D721Med (cell line): ENCODE data around the gene SORL1.

Source experiments
- DNase-seq: peaks from one replicate; pipeline ENCODE4 v3.0.0; 2011; ENCODE audit warnings: low spot score; ENCODE audit not compliant: insufficient read length
- FAIRE-seq: peaks from 2 replicates; lab custom pipeline; 2011; peaks lifted over from hg19 to GRCh38; lab: Jason Lieb, UNC
- CTCF ChIP-seq: IDR thresholded peaks from 2 replicates; pipeline ENCODE4 v1.5.1; 2012; ENCODE audit warnings: mild to moderate bottlenecking, control low read depth; ENCODE audit not compliant: insufficient read depth; ENCODE audit errors: missing control alignments

SORL1 gene

GRCh38 chr11:121419836-121420235 lies 32.3 kb upstream of the SORL1 start:
- FAIRE-seq (no peak), DNase-seq (no peak)
- TF ChIP-seq CTCF, result no peak

GRCh38 chr11:121420398-121420797 lies 31.7 kb upstream of the SORL1 start:
- no peak for DNase-seq
- FAIRE-seq, result no peak

GRCh38 chr11:121421149-121421901 lies 30.8 kb upstream of the SORL1 start:
- no peak for DNase-seq
- no peak for FAIRE-seq

More at GRCh38 chr11:121420398-121420797, 31.7 kb upstream of the SORL1 start:
- no peak for TF ChIP-seq CTCF

GRCh38 chr11:121422675-121423074 lies 29.4 kb upstream of the SORL1 start:
- DNase-seq (no peak), FAIRE-seq (no peak)
- TF ChIP-seq CTCF, result no peak

More at GRCh38 chr11:121421149-121421901, 30.8 kb upstream of the SORL1 start:
- no peak for TF ChIP-seq CTCF

GRCh38 chr11:121425828-121426227 lies 26.3 kb upstream of the SORL1 start:
- DNase-seq (no peak), FAIRE-seq (no peak)
- TF ChIP-seq CTCF, result no peak

- FAIRE-seq, result no peak
- no peak for DNase-seq
- no peak for TF ChIP-seq CTCF
Observed at GRCh38 chr11:121426476-121427399, 25.4 kb upstream of the SORL1 start.
